Mammary epithelial cell (primary cell): ENCODE results near the gene PRR22.

Experiments
- CTCF ChIP-seq, 2 donors: IDR thresholded peaks in 1 of 2; conservative IDR thresholded peaks in 1 of 2; 2 replicates each; pipeline ENCODE4 v1.5.1; 2011 to 2012; ENCODE audit warnings: inconsistent platforms in 2 of 2, low read length in 2 of 2, mild to moderate bottlenecking in 2 of 2, control low read depth in 1 of 2, low read depth in 1 of 2; ENCODE audit not compliant: insufficient read depth in 1 of 2; ENCODE audit errors: extremely low read depth in 1 of 2
- EZH2 ChIP-seq: IDR thresholded peaks from 2 replicates; pipeline ENCODE4 v1.6.1; 2012; ENCODE audit warnings: low read length, inconsistent platforms, borderline replicate concordance

GRCh38 chr19:5738423-5738822 is 46.1 kb downstream of the PRR22 start:
- TF ChIP-seq CTCF (conservative IDR thresholded peaks at IDR 0.05 in 1 of 2, IDR thresholded peaks at IDR 0.05 in 1 of 2; ENCODE audit: extremely low read depth in 1 of 2, insufficient read depth in 1 of 2, low read depth in 1 of 2, low read length in 2 of 2) (no peak), EZH2 (no peak)
